Upper lobe of left lung (tissue), 6 donors: ENCODE data around the gene STX1B. TPM values are rescaled to one million over a fixed set of nuclear protein-coding genes. Genes with fewer than 3 reads are reported as not detected.
"Not testable (repeated sequence)": the region's sequence is repeated elsewhere in the genome, so short reads cannot be mapped to it uniquely, and the experiment has no call there.

Experiments used
- ATAC-seq, 2 donors: fragments of 200-7000 bp; cut with Tn5 transposase; one replicate each; pipeline ENCODE4 v1.9.1; 2022; ENCODE audit warnings: mild to moderate bottlenecking in 2 of 2, moderate library complexity in 2 of 2; ENCODE audit not compliant: low FRiP score in 2 of 2
- DNase-seq, 2 donors: peaks; one replicate each; pipeline ENCODE4 v3.0.0-alpha.2; 2019 to 2020
- H3K27ac ChIP-seq, 4 donors: fragments of 200-600 bp; sonication (generic); one replicate each; pipeline ENCODE4 v1.5.1; 2016 to 2019
- H3K27me3 ChIP-seq, 4 donors: fragments of 200-600 bp; sonication (generic); one replicate each; pipeline ENCODE4 v1.5.1; 2017 to 2019
- H3K36me3 ChIP-seq, 4 donors: fragments of 200-600 bp; sonication (generic); one replicate each; pipeline ENCODE4 v1.5.1; 2016 to 2019
- H3K4me1 ChIP-seq, 4 donors: fragments of 200-600 bp; sonication (generic); one replicate each; pipeline ENCODE4 v1.5.1; 2018 to 2019
- H3K4me3 ChIP-seq, 4 donors: fragments of 200-600 bp; sonication (generic); one replicate each; pipeline ENCODE4 v1.5.1; 2017 to 2019; ENCODE audit warnings: mild to moderate bottlenecking in 2 of 4, moderate library complexity in 1 of 4
- H3K9me3 ChIP-seq, 4 donors: fragments of 200-600 bp; sonication (generic); one replicate each; pipeline ENCODE4 v1.5.1; 2018 to 2019
- EP300 ChIP-seq, 4 donors: sonication (generic); formaldehyde crosslinking; IDR thresholded peaks; one replicate each; pipeline ENCODE4 v1.5.1; 2017; ENCODE audit warnings: antibody characterized with exemption in 4 of 4, control low read depth in 2 of 4
- POLR2A ChIP-seq, 4 donors: fragments of 450-650 bp; IDR thresholded peaks; one replicate each; pipeline ENCODE4 v1.5.1; 2016 to 2017; ENCODE audit warnings: antibody characterized with exemption in 4 of 4, mild to moderate bottlenecking in 2 of 4
- POLR2AphosphoS5 ChIP-seq, 2 donors: sonication (generic); formaldehyde crosslinking; IDR thresholded peaks; one replicate each; pipeline ENCODE4 v1.5.1; 2017; ENCODE audit warnings: antibody characterized with exemption in 2 of 2
- WGBS, 2 donors: methylation state at CpG; one replicate each; pipeline ENCODE4 v1.1.5; 2017 to 2018; 5-methylcytosine and 5-hydroxymethylcytosine counted together
- small RNA-seq, 4 donors: library from RNA; depleted of rRNA; stranded (forward); fragments of <200 nt; gene quantifications; one replicate each; pipeline ENCODE3, GENCODE V24; 2016
- total RNA-seq, 6 donors: library from RNA; depleted of rRNA in 4 of 6; stranded (reverse); fragments of >200 nt in 4 of 6; gene quantifications; one replicate each; pipeline versions ENCODE4 v1.1.0 to v1.2.1, GENCODE V29; 2016 to 2021
- TF ChIP-seq, protein P1 (sequence below), 6 experiments: fragments of 450-650 bp in 4 of 6; fragments of 200-600 bp in 2 of 6; sonication (generic) in 2 of 6; IDR thresholded peaks; one replicate each; pipeline ENCODE4 v1.5.1; 2016 to 2019; ENCODE audit warnings: antibody characterized with exemption in 6 of 6
- donor health status: DM: no; HTN: no; CAD: no; lungs with moderate emphysema.
- donor health status: DM: no; HTN: yes; CAD: no; lungs with severe emphysema.

Gene STX1B
- total RNA-seq, 6 donors from 2014 or later, result 0.30 to 2.1 (median 0.51) TPM

DNA sequence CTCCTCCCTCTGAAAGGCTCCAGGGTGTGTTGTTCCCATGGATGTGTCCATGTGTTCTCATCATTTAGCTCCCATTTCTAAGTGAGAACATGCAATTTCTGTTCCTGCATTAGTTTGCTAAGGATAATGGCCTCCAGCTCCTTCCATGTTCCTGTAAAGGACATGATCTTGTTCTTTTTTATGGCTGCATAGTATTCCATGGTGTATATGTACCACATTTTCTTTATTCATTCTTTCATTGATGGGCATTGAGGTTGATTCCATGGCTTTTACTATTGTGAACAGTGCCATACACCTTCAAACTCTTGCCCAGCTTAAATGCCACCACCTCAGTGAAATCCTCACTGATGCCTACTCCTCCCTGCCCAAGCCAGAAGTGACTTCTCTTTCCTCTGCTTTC is 66.1 kb downstream of the STX1B start:
- Histone ChIP-seq H3K9me3 (no peaks in the 10 kb centered on the region), H3K27me3 (no peaks in the 10 kb centered on the region), H3K4me3 (no peak overlapping the region), H3K27ac (no peak overlapping the region), H3K4me1 (peaks cover 12 to 23% (median 13%) of the 10 kb centered on the region in 4 donors), H3K36me3 (peaks cover 0 to 26% (median 2%) of the 10 kb centered on the region in 4 donors)
- DNase-seq, result no peak
- TF ChIP-seq POLR2A (IDR thresholded peaks at IDR 0.05) (no peak), POLR2AphosphoS5 (IDR thresholded peaks at IDR 0.05) (no peak)
- TF ChIP-seq, protein P1, sequence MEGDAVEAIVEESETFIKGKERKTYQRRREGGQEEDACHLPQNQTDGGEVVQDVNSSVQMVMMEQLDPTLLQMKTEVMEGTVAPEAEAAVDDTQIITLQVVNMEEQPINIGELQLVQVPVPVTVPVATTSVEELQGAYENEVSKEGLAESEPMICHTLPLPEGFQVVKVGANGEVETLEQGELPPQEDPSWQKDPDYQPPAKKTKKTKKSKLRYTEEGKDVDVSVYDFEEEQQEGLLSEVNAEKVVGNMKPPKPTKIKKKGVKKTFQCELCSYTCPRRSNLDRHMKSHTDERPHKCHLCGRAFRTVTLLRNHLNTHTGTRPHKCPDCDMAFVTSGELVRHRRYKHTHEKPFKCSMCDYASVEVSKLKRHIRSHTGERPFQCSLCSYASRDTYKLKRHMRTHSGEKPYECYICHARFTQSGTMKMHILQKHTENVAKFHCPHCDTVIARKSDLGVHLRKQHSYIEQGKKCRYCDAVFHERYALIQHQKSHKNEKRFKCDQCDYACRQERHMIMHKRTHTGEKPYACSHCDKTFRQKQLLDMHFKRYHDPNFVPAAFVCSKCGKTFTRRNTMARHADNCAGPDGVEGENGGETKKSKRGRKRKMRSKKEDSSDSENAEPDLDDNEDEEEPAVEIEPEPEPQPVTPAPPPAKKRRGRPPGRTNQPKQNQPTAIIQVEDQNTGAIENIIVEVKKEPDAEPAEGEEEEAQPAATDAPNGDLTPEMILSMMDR (IDR thresholded peaks at IDR 0.05), result no peak
- no peak for ATAC-seq

DNA sequence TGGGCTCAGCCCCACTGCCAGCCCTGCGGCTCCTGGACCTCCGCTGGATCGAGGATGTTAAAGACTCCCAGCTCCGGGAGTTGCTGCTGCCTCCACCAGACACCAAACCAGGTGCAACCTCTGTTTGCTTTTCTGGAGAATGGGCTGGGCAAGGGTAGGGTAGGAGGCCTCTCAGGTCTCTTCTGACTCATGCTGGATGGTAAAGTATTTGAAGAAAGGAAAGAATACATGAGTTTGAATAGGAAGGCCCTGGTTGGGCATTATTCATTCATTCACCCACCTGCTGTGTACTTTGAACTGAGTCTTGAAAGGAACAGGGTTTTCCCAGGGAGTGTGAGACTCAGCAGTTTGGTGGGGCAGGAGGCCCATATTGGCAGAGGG is 68.0 kb downstream of the STX1B start:
- H3K36me3 ChIP-seq, result peaks cover 0 to 26% (median 2%) of the 10 kb centered on the region in 4 donors
- H3K27me3 ChIP-seq, result no peaks in the 10 kb centered on the region
- 71 to 82% methylated on average over 1 to 4 of the region's 4 CpGs for WGBS, 2 donors
- H3K4me1 ChIP-seq, result peaks cover 5 to 20% (median 8%) of the 10 kb centered on the region in 4 donors
- DNase-seq (no peak), ATAC-seq (no peak)
- no peaks in the 10 kb centered on the region for H3K9me3 ChIP-seq
- TF ChIP-seq, protein P1 (IDR thresholded peaks at IDR 0.05), result no peak
- TF ChIP-seq POLR2A (IDR thresholded peaks at IDR 0.05), result no peak
- TF ChIP-seq EP300 (IDR thresholded peaks at IDR 0.05), result no peak
- no peak for TF ChIP-seq POLR2AphosphoS5 (IDR thresholded peaks at IDR 0.05)
- H3K27ac ChIP-seq, result peak overlapping the region in 3 of 4 donors; percentile 5 to 58 (median 40)
- peak overlapping the region in 1 of 4 donors; percentile 15 for H3K4me3 ChIP-seq

DNA sequence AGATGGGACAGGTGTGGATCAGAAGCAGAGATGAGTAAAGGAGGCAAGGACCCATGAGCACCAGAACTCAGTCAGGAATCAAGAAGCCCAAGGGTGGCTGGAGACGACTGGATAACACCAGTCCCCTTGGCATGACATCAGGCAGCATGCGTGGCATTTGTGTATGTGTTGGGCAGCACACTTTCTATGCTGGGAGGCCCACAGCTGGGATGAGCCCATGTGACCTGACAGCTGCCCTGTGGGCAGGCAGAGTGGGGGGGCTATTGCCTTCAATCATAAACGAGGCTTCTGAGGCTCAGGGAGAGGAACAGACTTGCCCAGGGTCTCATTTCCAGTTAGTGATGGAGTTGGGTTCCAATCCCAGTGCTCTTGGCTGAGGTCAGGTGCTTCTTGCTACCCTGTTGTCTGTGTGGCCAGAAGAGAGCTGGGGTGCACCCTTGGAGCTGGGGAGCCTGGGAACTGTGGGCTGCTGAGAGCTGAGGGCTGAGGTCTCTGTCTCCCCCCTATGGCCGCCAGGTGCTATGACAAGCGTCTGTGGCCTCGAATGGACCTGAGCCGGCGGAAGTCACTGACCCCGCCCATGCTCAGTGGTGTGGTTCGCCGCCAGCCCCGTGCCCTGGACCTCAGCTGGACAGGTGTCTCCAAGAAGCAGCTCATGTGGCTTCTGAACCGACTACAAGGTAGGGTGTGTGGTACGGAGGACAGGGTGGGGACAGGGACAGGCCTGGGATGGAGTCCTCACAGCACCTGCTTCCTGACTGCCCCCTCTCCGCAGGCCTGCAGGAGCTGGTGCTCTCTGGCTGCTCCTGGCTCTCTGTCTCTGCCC is 68.6 kb downstream of the STX1B start:
- TF ChIP-seq POLR2A (IDR thresholded peaks at IDR 0.05), result no peak
- TF ChIP-seq, protein P1 (IDR thresholded peaks at IDR 0.05), result peak; percentile 86 to 96 (median 92)
- peak in 1 of 2 donors; percentile 5 for TF ChIP-seq POLR2AphosphoS5 (IDR thresholded peaks at IDR 0.05)
- no peak for TF ChIP-seq EP300 (IDR thresholded peaks at IDR 0.05)
- H3K4me1 ChIP-seq, result peaks cover 5 to 21% (median 8%) of the 10 kb centered on the region in 4 donors
- peak overlapping the region in 1 of 4 donors; percentile 15 for H3K4me3 ChIP-seq
- DNase-seq (peak; percentile 87 to 94), ATAC-seq (peak; percentile 97)
- H3K27me3 ChIP-seq, result no peaks in the 10 kb centered on the region
- peaks cover 0 to 28% (median 4%) of the 10 kb centered on the region in 4 donors for H3K36me3 ChIP-seq
- H3K9me3 ChIP-seq, result no peaks in the 10 kb centered on the region
- peak overlapping the region in 3 of 4 donors; percentile 5 to 58 (median 40) for H3K27ac ChIP-seq
- 26 to 86% methylated on average over 2 to 15 of the region's 15 CpGs for WGBS, 2 donors

DNA sequence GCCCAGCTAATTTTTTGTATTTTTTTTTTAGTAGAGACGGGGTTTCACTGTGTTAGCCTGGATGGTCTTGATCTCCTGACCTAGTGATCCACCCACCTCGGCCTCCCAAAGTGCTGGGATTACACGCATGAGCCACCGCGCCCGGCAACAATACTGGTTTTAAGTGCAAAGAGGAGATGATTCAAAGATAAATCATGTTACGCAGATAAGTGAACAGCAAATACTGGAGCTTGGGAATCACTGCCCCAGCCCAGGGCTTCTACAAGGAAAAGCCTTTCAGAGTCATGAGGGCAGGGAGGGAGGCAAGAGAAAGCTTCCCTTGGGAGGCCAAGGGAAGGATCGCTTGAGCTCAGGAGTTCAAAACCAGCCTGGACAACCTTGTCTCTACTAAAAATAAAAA is 70.9 kb downstream of the STX1B start:
- peaks cover 0 to 29% (median 6%) of the 10 kb centered on the region in 4 donors for H3K36me3 ChIP-seq

More for the DNA sequence above, 70.9 kb downstream of the STX1B start:
- 96% methylated on average over 8 of the region's 8 CpGs for WGBS, 2 donors
- not testable (repeated sequence) for H3K4me3 ChIP-seq, H3K9me3 ChIP-seq, ATAC-seq, H3K27ac ChIP-seq, H3K27me3 ChIP-seq, DNase-seq
- peaks cover 5 to 21% (median 8%) of the 10 kb centered on the region in 4 donors for H3K4me1 ChIP-seq

Small RNAs within 50 kb of the gene (small RNA-seq; reads per million reads assigned to genes)
- 0 reads per million in 4 donors for gene AC135048.1

Other genes starting within 250 kb of the STX1B start
- 10 to 100 TPM in 4 of 6 donors, 1 to 10 TPM in 2; 6.1 to 45.1 (median 16.0) TPM for gene CFAP119, start 248.6 kb downstream of the STX1B start, total RNA-seq
- 100 to 1,000 TPM in 2 of 6 donors, 10 to 100 TPM in 4; 69.9 to 137 (median 95.2) TPM for gene RNF40, start 248.3 kb downstream of the STX1B start, total RNA-seq
- gene ZNF629, start 223.4 kb downstream of the STX1B start, total RNA-seq, result 10 to 100 TPM; 13.1 to 32.5 (median 14.8) TPM
- 10 to 100 TPM; 15.7 to 32.8 (median 28.2) TPM for gene BCL7C, start 116.6 kb downstream of the STX1B start, total RNA-seq
- 10 to 100 TPM in 2 of 6 donors, 1 to 10 TPM in 4; 4.2 to 14.5 (median 7.1) TPM for gene CTF1, start 114.0 kb downstream of the STX1B start, total RNA-seq
- 10 to 100 TPM in 4 of 6 donors, 1 to 10 TPM in 2; 7.3 to 40.9 (median 15.5) TPM for gene FBXL19, start 87.1 kb downstream of the STX1B start, total RNA-seq
- 10 to 100 TPM; 22.2 to 33.9 (median 28.4) TPM for gene ORAI3, start 61.6 kb downstream of the STX1B start, total RNA-seq
- 10 to 100 TPM in 5 of 6 donors, 1 to 10 TPM in 1; 9.1 to 30.4 (median 17.0) TPM for gene SETD1A, start 52.9 kb downstream of the STX1B start, total RNA-seq
- gene HSD3B7, start 25.4 kb downstream of the STX1B start, total RNA-seq, result 10 to 100 TPM; 10.5 to 38.8 (median 21.3) TPM
- gene STX4, start 22.9 kb upstream of the STX1B start, total RNA-seq, result 100 to 1,000 TPM in 3 of 6 donors, 10 to 100 TPM in 3; 44.8 to 168 (median 96.3) TPM
- 10 to 100 TPM in 4 of 6 donors, 1 to 10 TPM in 2; 8.4 to 21.0 (median 11.4) TPM for gene ZNF668, start 63.6 kb upstream of the STX1B start, total RNA-seq
- gene ZNF646, start 63.8 kb upstream of the STX1B start, total RNA-seq, result 10 to 100 TPM; 16.7 to 40.9 (median 23.2) TPM
- 1 to 10 TPM in 5 of 6 donors, under 1 TPM in 1; 0.91 to 8.4 (median 3.0) TPM for gene PRSS53, start 78.3 kb upstream of the STX1B start, total RNA-seq
- gene VKORC1, start 84.2 kb upstream of the STX1B start, total RNA-seq, result 100 to 1,000 TPM in 1 of 6 donors, 10 to 100 TPM in 5; 37.7 to 105 (median 61.4) TPM
- 10 to 100 TPM; 23.2 to 64.4 (median 39.3) TPM for gene BCKDK, start 97.7 kb upstream of the STX1B start, total RNA-seq
- gene KAT8, start 107.0 kb upstream of the STX1B start, total RNA-seq, result 100 to 1,000 TPM in 1 of 6 donors, 10 to 100 TPM in 5; 73.9 to 144 (median 83.6) TPM
- gene PRSS8, start 125.1 kb upstream of the STX1B start, total RNA-seq, result 100 to 1,000 TPM in 3 of 6 donors, 10 to 100 TPM in 3; 59.7 to 155 (median 109) TPM
- gene PRSS36, start 139.4 kb upstream of the STX1B start, total RNA-seq, result 10 to 100 TPM in 2 of 6 donors, 1 to 10 TPM in 4; 1.4 to 61.8 (median 5.6) TPM
- gene FUS, start 169.5 kb upstream of the STX1B start, total RNA-seq, result 100 to 1,000 TPM in 3 of 6 donors, 10 to 100 TPM in 3; 65.7 to 258 (median 145) TPM
- gene PYCARD, start 192.1 kb upstream of the STX1B start, total RNA-seq, result 100 to 1,000 TPM in 1 of 6 donors, 10 to 100 TPM in 5; 44.0 to 103 (median 83.7) TPM
- gene TRIM72, start 203.5 kb upstream of the STX1B start, total RNA-seq, result under 1 TPM in 1 of 6 donors, not detected in 5; 0.27 TPM
- gene PYDC1, start 206.5 kb upstream of the STX1B start, total RNA-seq, result not detected
- 10 to 100 TPM; 12.3 to 65.2 (median 40.9) TPM for gene ITGAM, start 249.3 kb upstream of the STX1B start, total RNA-seq